Endothelial cell (in vitro differentiated cells): ENCODE results near the gene STPG4. TPM values are rescaled to one million over a fixed set of nuclear protein-coding genes. Genes with fewer than 3 reads are reported as not detected.
A peak's percentile ranks its signal among the peaks of the same experiment; 100 is the strongest.

Source experiments
- DNase-seq: peaks from one replicate; pipeline ENCODE4 v3.0.0; 2021; ENCODE audit warnings: low spot score
- H3K27ac Mint-ChIP-seq: one replicate; pipeline ENCODE4 v1.8.0; 2021; ENCODE audit warnings: mixed read lengths, inconsistent platforms; ENCODE audit not compliant: unreplicated experiment
- H3K27me3 Mint-ChIP-seq: one replicate; pipeline ENCODE4 v1.8.0; 2021; ENCODE audit warnings: mild to moderate bottlenecking, moderate library complexity, mixed read lengths, inconsistent platforms; ENCODE audit not compliant: unreplicated experiment
- H3K36me3 Mint-ChIP-seq: one replicate; pipeline ENCODE4 v1.8.0; 2021; ENCODE audit warnings: mild to moderate bottlenecking, low read depth, mixed read lengths, inconsistent platforms; ENCODE audit not compliant: unreplicated experiment
- H3K4me1 Mint-ChIP-seq: one replicate; pipeline ENCODE4 v1.8.0; 2021; ENCODE audit warnings: mild to moderate bottlenecking, mixed read lengths, inconsistent platforms; ENCODE audit not compliant: unreplicated experiment
- H3K4me3 Mint-ChIP-seq: one replicate; pipeline ENCODE4 v1.8.0; 2021; ENCODE audit warnings: mild to moderate bottlenecking, mixed read lengths, inconsistent platforms; ENCODE audit not compliant: unreplicated experiment
- H3K9me3 Mint-ChIP-seq: one replicate; pipeline ENCODE4 v1.8.0; 2021; ENCODE audit warnings: mixed read lengths, inconsistent platforms; ENCODE audit not compliant: unreplicated experiment
- total RNA-seq: library from RNA; stranded (reverse); fragmentation: NEBNext Ultra II Directional; extraction: Animal tissue kit (Norgen Biotek cat#: 25700); gene quantifications from one replicate; pipeline ENCODE4 v1.2.1, GENCODE V29; 2021; ENCODE audit not compliant: unreplicated experiment
- TF ChIP-seq, protein P1 (sequence below): fragments of 200-600 bp; sonication (generic); IDR thresholded peaks from one replicate; pipeline ENCODE4 v1.5.0; 2021; ENCODE audit warnings: antibody characterized with exemption; ENCODE audit not compliant: unreplicated experiment

The STPG4 gene
- total RNA-seq, 1 donor from 2014 or later: not detected

DNA sequence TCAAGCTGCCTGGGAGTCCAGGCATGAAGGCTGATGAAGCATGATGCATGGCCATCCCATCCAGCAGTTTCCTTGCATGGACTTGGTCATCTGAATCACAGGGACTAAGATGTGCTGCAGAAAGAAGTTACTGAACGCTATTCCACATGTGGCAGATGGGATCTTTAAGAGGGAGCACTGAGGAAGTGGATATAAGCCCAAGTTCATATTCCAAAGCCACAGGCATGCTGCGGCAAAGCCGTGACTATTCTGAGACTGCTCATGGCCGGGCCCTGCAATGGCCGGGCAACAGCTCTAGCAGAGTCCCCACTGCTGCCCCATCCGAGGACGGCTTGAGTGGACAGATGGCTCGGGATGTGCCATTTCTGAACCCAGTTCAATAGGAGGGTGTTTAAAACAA is 61.5 kb downstream of the STPG4 start:
- Mint-ChIP-seq H3K27ac (no peak overlapping the region), H3K27me3 (peaks cover 2% of the 10 kb centered on the region), H3K4me3 (no peak overlapping the region), H3K4me1 (peaks cover 43% of the 10 kb centered on the region), H3K9me3 (no peaks in the 10 kb centered on the region), H3K36me3 (peaks cover 3% of the 10 kb centered on the region)
- TF ChIP-seq, protein P1, sequence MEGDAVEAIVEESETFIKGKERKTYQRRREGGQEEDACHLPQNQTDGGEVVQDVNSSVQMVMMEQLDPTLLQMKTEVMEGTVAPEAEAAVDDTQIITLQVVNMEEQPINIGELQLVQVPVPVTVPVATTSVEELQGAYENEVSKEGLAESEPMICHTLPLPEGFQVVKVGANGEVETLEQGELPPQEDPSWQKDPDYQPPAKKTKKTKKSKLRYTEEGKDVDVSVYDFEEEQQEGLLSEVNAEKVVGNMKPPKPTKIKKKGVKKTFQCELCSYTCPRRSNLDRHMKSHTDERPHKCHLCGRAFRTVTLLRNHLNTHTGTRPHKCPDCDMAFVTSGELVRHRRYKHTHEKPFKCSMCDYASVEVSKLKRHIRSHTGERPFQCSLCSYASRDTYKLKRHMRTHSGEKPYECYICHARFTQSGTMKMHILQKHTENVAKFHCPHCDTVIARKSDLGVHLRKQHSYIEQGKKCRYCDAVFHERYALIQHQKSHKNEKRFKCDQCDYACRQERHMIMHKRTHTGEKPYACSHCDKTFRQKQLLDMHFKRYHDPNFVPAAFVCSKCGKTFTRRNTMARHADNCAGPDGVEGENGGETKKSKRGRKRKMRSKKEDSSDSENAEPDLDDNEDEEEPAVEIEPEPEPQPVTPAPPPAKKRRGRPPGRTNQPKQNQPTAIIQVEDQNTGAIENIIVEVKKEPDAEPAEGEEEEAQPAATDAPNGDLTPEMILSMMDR: no peak
- no peak for DNase-seq

DNA sequence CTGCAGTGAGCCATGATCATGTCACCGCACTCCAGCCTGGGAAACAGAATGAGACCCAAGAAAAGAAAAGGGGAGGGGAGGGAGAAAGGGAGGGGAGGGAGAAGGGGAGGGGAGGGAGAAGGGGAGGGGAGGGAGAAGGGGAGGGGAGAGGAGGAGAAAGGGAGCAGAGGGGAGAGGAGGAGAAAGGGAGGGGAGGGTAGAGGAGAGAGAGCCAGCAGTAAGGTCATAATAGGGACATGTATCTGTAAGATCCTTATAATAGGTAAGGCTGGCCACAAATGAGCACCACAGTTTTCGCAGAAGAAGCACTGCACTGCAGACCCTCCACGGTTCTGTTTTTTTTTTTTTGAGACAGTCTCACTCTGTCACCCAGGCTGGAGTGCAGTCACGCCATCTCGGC is 62.6 kb downstream of the STPG4 start:
- Mint-ChIP-seq H3K4me1 (peaks cover 49% of the 10 kb centered on the region), H3K9me3 (no peaks in the 10 kb centered on the region), H3K27ac (no peak overlapping the region)

DNA sequence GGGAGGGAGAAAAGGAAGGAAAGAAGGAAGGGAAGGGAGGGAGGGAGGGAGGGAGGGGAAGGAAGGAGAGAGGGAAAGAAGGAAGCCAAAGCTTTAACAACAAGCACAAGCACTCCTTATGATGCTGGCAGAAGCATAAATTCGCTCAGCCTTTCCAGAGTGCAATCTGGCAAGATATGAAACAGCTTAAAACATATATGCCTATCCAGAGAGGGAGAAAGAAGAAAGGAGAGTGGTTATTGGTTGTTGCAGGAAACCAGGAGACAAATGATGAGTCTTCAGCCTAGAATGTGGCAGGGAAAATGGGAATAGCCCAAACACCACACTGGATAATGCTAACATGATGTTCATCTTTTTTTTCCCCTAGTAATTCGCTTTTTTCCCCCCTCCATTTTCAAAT is 64.0 kb downstream of the STPG4 start:
- Mint-ChIP-seq H3K27me3 (peaks cover 4% of the 10 kb centered on the region), H3K4me1 (peaks cover 52% of the 10 kb centered on the region), H3K27ac (peak overlapping the region; percentile 84), H3K4me3 (no peak overlapping the region), H3K9me3 (no peaks in the 10 kb centered on the region), H3K36me3 (peaks cover 4% of the 10 kb centered on the region)
- no peak for DNase-seq
- TF ChIP-seq, protein P1: no peak

More for the DNA sequence above, 62.6 kb downstream of the STPG4 start:
- TF ChIP-seq, protein P1: no peak
- DNase-seq: no peak
- Mint-ChIP-seq H3K36me3 (peaks cover 3% of the 10 kb centered on the region), H3K4me3 (no peak overlapping the region), H3K27me3 (peaks cover 4% of the 10 kb centered on the region)

DNA sequence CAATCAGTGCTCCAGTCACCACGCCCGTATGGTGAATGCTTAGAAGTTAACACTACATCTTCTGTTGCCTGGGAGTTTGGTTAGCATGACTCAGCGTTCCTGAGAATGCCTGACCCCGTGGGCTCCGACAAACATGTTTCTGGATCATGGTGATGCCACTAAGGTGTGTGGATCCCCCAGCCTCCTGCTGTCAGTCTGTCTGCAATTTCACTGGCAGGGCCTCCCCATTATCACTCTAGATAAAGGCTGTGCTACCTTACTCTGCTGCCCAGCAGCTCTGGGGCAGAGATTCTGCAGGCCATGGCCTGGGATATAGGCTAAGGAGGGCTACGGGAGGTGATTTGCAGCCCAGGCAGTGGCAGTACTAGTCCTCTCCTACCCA is 66.0 kb downstream of the STPG4 start:
- DNase-seq: no peak
- no peaks in the 10 kb centered on the region for H3K9me3 Mint-ChIP-seq
- H3K4me1 Mint-ChIP-seq: peaks cover 59% of the 10 kb centered on the region
- peaks cover 8% of the 10 kb centered on the region for H3K27me3 Mint-ChIP-seq
- H3K27ac Mint-ChIP-seq: peak overlapping the region; percentile 92
- no peak overlapping the region for H3K4me3 Mint-ChIP-seq
- peaks cover 4% of the 10 kb centered on the region for H3K36me3 Mint-ChIP-seq
- TF ChIP-seq, protein P1: no peak

DNA sequence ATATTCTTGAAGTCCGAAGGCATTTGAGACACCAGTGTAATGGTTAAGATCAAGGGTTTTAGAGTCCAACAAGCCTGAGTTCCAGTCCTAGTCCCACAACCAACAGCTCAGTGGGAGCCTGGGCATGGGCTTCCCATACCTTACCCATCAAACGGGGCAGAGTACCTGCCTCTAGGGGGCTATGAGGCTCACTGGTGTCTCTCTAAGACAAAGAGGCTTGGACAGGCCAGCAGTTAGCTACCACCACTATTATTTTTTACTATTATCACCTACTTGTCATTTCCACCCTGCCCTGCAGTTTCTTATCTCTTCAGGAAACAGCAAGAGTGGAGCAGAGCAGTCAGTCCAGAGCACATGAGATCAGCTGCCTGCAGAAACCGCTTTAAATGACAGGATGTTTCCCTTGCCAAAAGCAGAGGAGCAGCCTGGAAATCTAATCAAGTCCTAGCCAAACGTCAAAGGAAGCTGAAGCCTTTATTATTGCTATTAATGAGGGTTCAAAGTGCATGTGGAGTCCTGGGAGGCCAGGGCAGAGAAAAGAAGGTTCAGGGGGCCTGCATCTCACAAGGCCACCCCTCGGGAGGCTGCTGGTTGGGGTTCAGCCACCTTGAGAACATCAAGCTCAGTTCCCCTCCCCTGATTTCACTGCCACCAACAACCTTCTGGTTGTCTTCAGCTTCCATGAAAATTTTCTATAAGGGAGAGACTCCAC is 66.6 kb downstream of the STPG4 start:
- Mint-ChIP-seq H3K27me3 (peaks cover 9% of the 10 kb centered on the region), H3K36me3 (peaks cover 4% of the 10 kb centered on the region), H3K9me3 (no peaks in the 10 kb centered on the region), H3K27ac (peak overlapping the region; percentile 92), H3K4me3 (no peak overlapping the region), H3K4me1 (peaks cover 60% of the 10 kb centered on the region)
- TF ChIP-seq, protein P1: peak; percentile 20
- peak; percentile 34 for DNase-seq
